Testis (tissue), 3 donors: ENCODE results near the gene CAPN5. TPM values are rescaled to one million over a fixed set of nuclear protein-coding genes. Genes with fewer than 3 reads are reported as not detected.

Experiments used
- DNase-seq: peaks from one replicate; pipeline ENCODE4 v3.0.0-alpha.2; 2019
- H3K27ac ChIP-seq, 2 donors: fragments of 200-600 bp; sonication (generic); one replicate each; pipeline ENCODE4 v1.5.1; 2019
- H3K27me3 ChIP-seq: fragments of 200-600 bp; sonication (generic); one replicate; pipeline ENCODE4 v1.5.1; 2019
- H3K36me3 ChIP-seq: fragments of 200-600 bp; sonication (generic); one replicate; pipeline ENCODE4 v1.5.1; 2017; ENCODE audit warnings: low read depth; ENCODE audit errors: missing control alignments
- H3K4me1 ChIP-seq: fragments of 200-600 bp; sonication (generic); one replicate; pipeline ENCODE4 v1.5.1; 2019
- H3K4me3 ChIP-seq, 2 donors: fragments of 200-600 bp; sonication (generic); one replicate each; pipeline ENCODE4 v1.5.1; 2017 to 2019
- H3K9me3 ChIP-seq: fragments of 200-600 bp; sonication (generic); one replicate; pipeline ENCODE4 v1.5.1; 2017
- POLR2A ChIP-seq: fragments of 450-650 bp; IDR thresholded peaks from one replicate; pipeline ENCODE4 v1.6.1; 2017; ENCODE audit warnings: antibody characterized with exemption, mild to moderate bottlenecking, moderate library complexity
- WGBS, 2 donors: methylation state at CpG; one replicate each; pipeline ENCODE4 v1.1.5; 2018; 5-methylcytosine and 5-hydroxymethylcytosine counted together
- intact Hi-C: fragments of 100-400 bp; cut with DNase I; formaldehyde crosslinking; loops from one replicate; pipeline ENCODE4 v1.15.1; 2023; ENCODE audit warnings: low total_unique reads
- polyA plus RNA-seq: library from polyadenylated mRNA; stranded (reverse); fragments of 350-450 nt; fragmentation: Illumina TruSeq; extraction: RNeasy Lipid Tissue Mini Kit (QIAGEN cat#74804); gene quantifications from one replicate; pipeline ENCODE4 v1.2.3, GENCODE V29; 2014; ENCODE audit warnings: low read depth, low replicate concordance; ENCODE audit not compliant: insufficient read depth
- total RNA-seq, 2 donors: library from RNA; depleted of rRNA; stranded (reverse); fragments of >200 nt; gene quantifications; one replicate each; pipeline ENCODE4 v1.2.3, GENCODE V29; 2016
- TF ChIP-seq, protein P1 (sequence below), 3 experiments: fragments of 450-650 bp in 2 of 3; fragments of 200-600 bp in 1 of 3; sonication (generic) in 1 of 3; IDR thresholded peaks; one replicate each; pipeline ENCODE4 v1.5.1; 2016 to 2019; ENCODE audit warnings: antibody characterized with exemption in 3 of 3, mild to moderate bottlenecking in 2 of 3, moderate library complexity in 1 of 3

Gene CAPN5
- total and polyA plus RNA-seq, 3 donors from 2014 or later, result 62.3 to 116 (median 102) TPM

DNA sequence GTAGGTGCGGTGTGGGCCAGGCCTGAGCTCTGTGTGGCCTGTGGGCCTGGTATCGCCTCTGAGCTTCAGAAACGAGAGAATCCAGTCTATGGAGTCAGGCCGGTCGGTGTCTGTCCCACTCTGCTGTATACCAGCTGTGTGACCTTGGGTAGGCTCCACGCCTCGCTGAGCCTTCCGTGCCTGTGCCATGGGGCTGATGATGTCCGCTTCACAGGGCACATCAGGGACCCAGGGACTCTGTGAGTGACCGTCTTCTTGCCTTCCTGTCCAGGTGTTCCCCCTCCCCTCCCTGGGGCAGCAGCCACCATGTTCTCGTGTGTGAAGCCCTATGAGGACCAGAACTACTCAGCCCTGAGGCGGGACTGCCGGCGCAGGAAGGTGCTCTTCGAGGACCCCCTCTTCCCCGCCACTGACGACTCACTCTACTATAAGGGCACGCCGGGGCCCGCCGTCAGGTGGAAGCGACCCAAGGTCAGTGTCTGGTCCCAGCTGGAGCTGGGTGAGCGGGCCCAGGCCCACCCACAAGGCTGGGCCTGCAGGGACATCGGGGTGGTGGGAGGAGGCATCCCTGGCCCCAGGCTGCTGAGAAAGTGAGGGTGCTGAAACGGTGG, 17.9 kb downstream of the CAPN5 start:
- no peaks in the 10 kb centered on the region for H3K36me3 ChIP-seq
- peak; percentile 47 for DNase-seq
- H3K27me3 ChIP-seq, result no peaks in the 10 kb centered on the region
- intact Hi-C loops, result loop anchor here (5.0 kb wide), 1 partner anchor 37 kb away; no protein-coding TSS in a partner anchor
- WGBS, 2 donors, result 68 to 78% methylated on average over 13 to 25 of the region's 25 CpGs
- no peaks in the 10 kb centered on the region for H3K9me3 ChIP-seq
- TF ChIP-seq, protein P1, sequence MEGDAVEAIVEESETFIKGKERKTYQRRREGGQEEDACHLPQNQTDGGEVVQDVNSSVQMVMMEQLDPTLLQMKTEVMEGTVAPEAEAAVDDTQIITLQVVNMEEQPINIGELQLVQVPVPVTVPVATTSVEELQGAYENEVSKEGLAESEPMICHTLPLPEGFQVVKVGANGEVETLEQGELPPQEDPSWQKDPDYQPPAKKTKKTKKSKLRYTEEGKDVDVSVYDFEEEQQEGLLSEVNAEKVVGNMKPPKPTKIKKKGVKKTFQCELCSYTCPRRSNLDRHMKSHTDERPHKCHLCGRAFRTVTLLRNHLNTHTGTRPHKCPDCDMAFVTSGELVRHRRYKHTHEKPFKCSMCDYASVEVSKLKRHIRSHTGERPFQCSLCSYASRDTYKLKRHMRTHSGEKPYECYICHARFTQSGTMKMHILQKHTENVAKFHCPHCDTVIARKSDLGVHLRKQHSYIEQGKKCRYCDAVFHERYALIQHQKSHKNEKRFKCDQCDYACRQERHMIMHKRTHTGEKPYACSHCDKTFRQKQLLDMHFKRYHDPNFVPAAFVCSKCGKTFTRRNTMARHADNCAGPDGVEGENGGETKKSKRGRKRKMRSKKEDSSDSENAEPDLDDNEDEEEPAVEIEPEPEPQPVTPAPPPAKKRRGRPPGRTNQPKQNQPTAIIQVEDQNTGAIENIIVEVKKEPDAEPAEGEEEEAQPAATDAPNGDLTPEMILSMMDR (IDR thresholded peaks at IDR 0.05), result no peak
- no peak for TF ChIP-seq POLR2A
- H3K4me1 ChIP-seq, result peaks cover 73% of the 10 kb centered on the region
- H3K27ac ChIP-seq, result peak overlapping the region in 1 of 2 donors; percentile 35
- H3K4me3 ChIP-seq, result no peak overlapping the region

DNA sequence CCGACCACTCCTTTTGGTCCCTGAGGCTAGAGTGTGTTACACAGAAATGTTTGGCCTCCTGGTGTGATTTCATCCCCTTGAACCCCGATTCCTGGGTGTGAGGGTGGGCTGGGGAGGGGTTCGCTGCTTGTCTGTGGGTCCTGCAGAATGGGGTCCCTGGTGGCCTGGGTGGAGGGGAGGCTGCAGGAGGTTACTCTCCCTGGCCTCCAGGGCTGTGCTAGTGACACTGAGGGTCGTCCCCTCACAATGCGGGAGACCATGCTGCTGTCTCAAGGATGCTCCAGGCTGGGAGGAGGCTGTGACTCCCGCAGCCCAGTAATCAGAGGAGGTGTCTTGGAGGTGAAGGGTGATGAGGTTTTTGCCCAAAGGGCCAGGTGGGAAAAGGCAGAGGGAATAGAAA, 18.9 kb downstream of the CAPN5 start:
- Histone ChIP-seq H3K4me3 (no peak overlapping the region), H3K27me3 (no peaks in the 10 kb centered on the region), H3K27ac (peak overlapping the region in 1 of 2 donors; percentile 57), H3K9me3 (no peaks in the 10 kb centered on the region), H3K36me3 (no peaks in the 10 kb centered on the region), H3K4me1 (peaks cover 73% of the 10 kb centered on the region)
- no peak for DNase-seq
- WGBS, 2 donors, result 72 to 77% methylated on average over 5 to 6 of the region's 6 CpGs
- TF ChIP-seq, protein P1 (IDR thresholded peaks at IDR 0.05), result no peak
- no peak for TF ChIP-seq POLR2A
- intact Hi-C loops, result loop anchor here (5.0 kb wide), 1 partner anchor 38 kb away; no protein-coding TSS in a partner anchor

DNA sequence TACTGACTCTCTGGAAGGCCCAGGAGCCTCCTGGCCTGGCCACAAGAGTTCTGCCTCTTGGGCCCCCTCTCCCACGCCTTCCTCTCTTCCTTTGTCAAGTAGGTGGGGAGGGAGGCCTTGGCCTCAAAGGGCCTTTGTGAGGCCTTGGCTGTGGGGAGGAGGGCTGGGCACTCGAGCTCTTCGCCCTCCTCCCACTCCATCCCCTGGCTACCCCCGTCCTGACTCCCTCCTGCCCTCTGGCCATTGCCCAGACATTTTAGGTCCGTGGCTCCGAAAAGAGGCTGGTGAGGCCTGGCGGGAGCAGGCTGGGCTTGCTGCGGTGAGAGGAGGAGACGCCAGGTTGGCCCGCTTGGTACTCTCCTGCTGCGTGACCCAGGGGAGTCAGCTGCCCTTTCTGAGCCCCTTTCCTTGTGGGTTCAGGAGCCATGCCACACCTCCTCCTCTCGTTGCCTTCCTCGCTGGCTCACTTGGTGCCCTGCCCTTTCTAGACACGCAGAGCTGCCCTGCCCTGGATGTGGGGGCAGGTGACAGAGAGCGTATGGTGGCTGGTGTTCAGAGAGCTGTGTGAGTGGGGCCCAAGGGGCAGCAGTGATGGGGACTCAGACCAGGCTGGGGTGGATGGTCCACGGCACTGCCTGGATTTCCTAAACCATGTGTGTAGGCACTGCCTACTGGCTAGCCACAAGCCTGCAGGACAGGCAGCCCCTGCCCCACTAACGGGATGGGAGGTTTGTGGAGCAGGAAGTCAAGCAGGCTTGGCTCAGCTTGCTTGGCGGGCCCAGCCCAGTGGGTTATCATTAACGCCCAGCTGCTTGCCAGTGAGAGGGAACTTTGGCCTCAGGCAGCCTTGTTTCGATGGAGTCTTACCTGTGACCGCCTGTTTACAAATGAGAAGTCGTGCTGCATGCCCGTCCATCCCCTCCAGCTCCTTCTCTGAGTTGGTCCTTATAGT, 20.0 kb downstream of the CAPN5 start:
- WGBS, 2 donors, result 47 to 62% methylated on average over 8 to 23 of the region's 23 CpGs

DNA sequence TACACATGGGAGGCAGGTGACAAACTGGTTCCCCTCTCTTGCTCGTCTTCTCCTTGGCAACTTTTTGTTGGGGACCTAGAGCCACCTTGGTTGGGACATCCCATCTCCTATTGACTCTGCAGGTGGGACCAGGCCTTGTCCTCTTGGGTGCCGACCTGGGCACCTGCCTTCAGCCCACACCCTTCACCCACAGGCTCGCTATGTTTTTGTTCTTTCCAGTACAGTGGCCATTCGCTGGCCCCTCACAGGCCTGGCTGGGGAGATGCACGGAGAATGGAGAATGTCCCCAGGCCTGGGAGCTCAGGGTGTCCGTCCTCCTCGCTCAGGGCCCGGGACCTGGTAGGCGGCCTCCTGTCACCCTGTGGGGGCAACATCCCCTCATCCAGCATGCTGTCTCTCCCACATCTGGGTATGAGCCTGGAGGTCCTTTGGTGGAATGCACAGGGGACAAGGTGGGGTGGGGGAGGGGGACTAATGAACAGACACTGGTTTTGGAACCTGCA, 21.0 kb downstream of the CAPN5 start:
- H3K4me1 ChIP-seq, result peaks cover 69% of the 10 kb centered on the region
- H3K36me3 ChIP-seq, result no peaks in the 10 kb centered on the region
- peak overlapping the region in 1 of 2 donors; percentile 57 for H3K27ac ChIP-seq
- TF ChIP-seq, protein P1 (IDR thresholded peaks at IDR 0.05), result no peak
- TF ChIP-seq POLR2A, result no peak
- WGBS, 2 donors, result 91 to 96% methylated on average over 3 to 9 of the region's 9 CpGs
- H3K4me3 ChIP-seq, result no peak overlapping the region
- no peaks in the 10 kb centered on the region for H3K27me3 ChIP-seq
- intact Hi-C loops, result loop anchor here (5.0 kb wide), 1 partner anchor 40 kb away; no protein-coding TSS in a partner anchor
- no peaks in the 10 kb centered on the region for H3K9me3 ChIP-seq
- no peak for DNase-seq

More for the DNA sequence above, 20.0 kb downstream of the CAPN5 start:
- Histone ChIP-seq H3K4me1 (peaks cover 73% of the 10 kb centered on the region), H3K27ac (peak overlapping the region; percentile 53 to 57), H3K4me3 (no peak overlapping the region), H3K36me3 (no peaks in the 10 kb centered on the region), H3K27me3 (no peaks in the 10 kb centered on the region), H3K9me3 (no peaks in the 10 kb centered on the region)
- intact Hi-C loops, result loop anchor here (5.0 kb wide), 1 partner anchor 39 kb away; no protein-coding TSS in a partner anchor
- no peak for TF ChIP-seq POLR2A
- TF ChIP-seq, protein P1 (IDR thresholded peaks at IDR 0.05), result no peak
- peak; percentile 81 for DNase-seq
